Fibroblast of lung (primary cell): ENCODE measurements around the gene FNBP1L. TPM values are rescaled to one million over a fixed set of nuclear protein-coding genes. Genes with fewer than 3 reads are reported as not detected.

Source experiments
- DNase-seq, 2 donors: peaks; one replicate each; pipeline versions ENCODE4 v3.0.0 to v3.0.0-alpha.2; 2010; ENCODE audit warnings: low read depth in 2 of 2
- H2AFZ ChIP-seq: 2 replicates; pipeline ENCODE4 v1.5.1; 2012; ENCODE audit warnings: low read length, control low read depth, inconsistent platforms
- H3K27ac ChIP-seq: 2 replicates; pipeline ENCODE4 v1.5.1; 2011; ENCODE audit warnings: low read length, control low read depth; ENCODE audit not compliant: insufficient read depth
- H3K27me3 ChIP-seq: 2 replicates; pipeline ENCODE4 v1.5.1; 2011; ENCODE audit warnings: mild to moderate bottlenecking, low read length; ENCODE audit not compliant: control insufficient read depth, insufficient read depth
- H3K36me3 ChIP-seq: 2 replicates; pipeline ENCODE4 v1.5.1; 2011; ENCODE audit warnings: low read length; ENCODE audit not compliant: control insufficient read depth, insufficient read depth
- H3K4me1 ChIP-seq: 2 replicates; pipeline ENCODE4 v1.5.1; 2011; ENCODE audit warnings: low read length; ENCODE audit not compliant: control insufficient read depth, insufficient read depth; ENCODE audit errors: extremely low read depth
- H3K4me2 ChIP-seq: 2 replicates; pipeline ENCODE4 v1.5.1; 2011; ENCODE audit warnings: low read length, control low read depth; ENCODE audit not compliant: insufficient read depth; ENCODE audit errors: extremely low read depth
- H3K4me3 ChIP-seq, 4 experiments: fragments of 200-600 bp in 1 of 4; sonication (generic) in 1 of 4; replicated peaks in 1 of 4; 2 replicates each; pipeline ENCODE4 v1.5.1; 2011 to 2016; ENCODE audit warnings: low read length in 4 of 4, low read depth in 3 of 4, mild to moderate bottlenecking in 3 of 4, control low read depth in 2 of 4, inconsistent platforms in 1 of 4, mixed read lengths in 1 of 4; ENCODE audit not compliant: insufficient read depth in 1 of 4; ENCODE audit errors: control extremely low read depth in 1 of 4
- H3K79me2 ChIP-seq: 2 replicates; pipeline ENCODE4 v1.5.1; 2012; ENCODE audit warnings: mild to moderate bottlenecking, low read length, inconsistent platforms; ENCODE audit not compliant: control insufficient read depth, insufficient read depth
- H3K9ac ChIP-seq: 2 replicates; pipeline ENCODE4 v1.5.1; 2011; ENCODE audit warnings: mild to moderate bottlenecking, low read length, control low read depth; ENCODE audit not compliant: insufficient read depth
- H3K9me3 ChIP-seq: 2 replicates; pipeline ENCODE4 v1.5.1; 2012; ENCODE audit warnings: low read depth, low read length; ENCODE audit not compliant: control insufficient read depth, insufficient read depth
- H4K20me1 ChIP-seq: 2 replicates; pipeline ENCODE4 v1.5.1; 2011; ENCODE audit warnings: low read length; ENCODE audit not compliant: control insufficient read depth, insufficient read depth; ENCODE audit errors: extremely low read depth
- EZH2 ChIP-seq: IDR thresholded peaks from 2 replicates; pipeline ENCODE4 v1.5.1; 2012; ENCODE audit warnings: low read length, control low read depth, mild to moderate bottlenecking; ENCODE audit errors: missing control alignments
- polyA plus RNA-seq, 2 donors: library from polyadenylated mRNA; depleted of rRNA in 1 of 2; stranded (reverse) in 1 of 2; unstranded in 1 of 2; fragments of >200 nt; gene quantifications; 2 replicates each; pipeline ENCODE4 v1.2.1, GENCODE V29; 2011 to 2012; ENCODE audit warnings: missing spikeins in 1 of 2
- total RNA-seq: library from RNA; depleted of rRNA; stranded (reverse); fragments of >200 nt; gene quantifications from 2 replicates; pipeline ENCODE4 v1.2.1, GENCODE V29; 2014
- TF ChIP-seq, protein P1 (sequence below), 2 donors: IDR thresholded peaks in 1 of 2; conservative IDR thresholded peaks in 1 of 2; 1 replicate in 1 of 2; 2 replicates in 1 of 2; pipeline ENCODE4 v1.5.1; 2011 to 2012; ENCODE audit warnings: low read length in 2 of 2, control low read depth in 1 of 2, inconsistent platforms in 1 of 2, low read depth in 1 of 2, mild to moderate bottlenecking in 1 of 2

The FNBP1L gene
- total and polyA plus RNA-seq, 2 donors (not counting 1 experiment from before 2014, with no cell fraction given), result 3.0 to 4.1 TPM

DNA sequence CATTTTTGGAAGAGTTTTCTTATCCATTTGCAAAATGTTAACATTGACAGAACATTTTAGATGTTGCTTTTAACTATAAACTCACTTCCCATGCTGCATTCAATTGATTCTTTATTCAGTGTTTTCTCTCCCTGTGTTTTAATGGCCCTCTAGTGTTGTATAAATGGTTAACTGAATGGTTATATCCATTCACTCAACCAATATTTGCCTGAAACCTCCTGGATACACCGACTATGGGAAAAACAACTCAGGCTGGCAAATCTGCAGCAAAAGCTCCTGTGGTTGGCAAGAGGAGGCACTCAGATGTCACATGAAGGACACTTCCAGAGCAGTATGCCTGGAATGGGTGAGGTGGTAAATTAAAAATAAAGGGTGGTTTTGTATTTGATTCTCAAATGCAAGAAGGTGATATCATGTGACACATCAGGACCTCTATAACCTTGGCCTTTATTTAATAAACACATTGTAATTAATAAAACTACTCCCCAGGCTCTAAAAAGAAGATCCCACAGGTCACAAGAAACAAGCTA, 126.1 kb downstream of the FNBP1L start:
- Histone ChIP-seq H3K4me1 (no peaks in the 10 kb centered on the region), H3K9me3 (no peaks in the 10 kb centered on the region), H3K27me3 (no peaks in the 10 kb centered on the region), H3K4me2 (no peak overlapping the region), H2AFZ (no peak overlapping the region), H4K20me1 (no peaks in the 10 kb centered on the region), H3K4me3 (no peak overlapping the region), H3K36me3 (peaks cover 23% of the 10 kb centered on the region), H3K27ac (no peak overlapping the region), H3K79me2 (peaks cover 13% of the 10 kb centered on the region), H3K9ac (no peak overlapping the region)
- TF ChIP-seq, protein P1, sequence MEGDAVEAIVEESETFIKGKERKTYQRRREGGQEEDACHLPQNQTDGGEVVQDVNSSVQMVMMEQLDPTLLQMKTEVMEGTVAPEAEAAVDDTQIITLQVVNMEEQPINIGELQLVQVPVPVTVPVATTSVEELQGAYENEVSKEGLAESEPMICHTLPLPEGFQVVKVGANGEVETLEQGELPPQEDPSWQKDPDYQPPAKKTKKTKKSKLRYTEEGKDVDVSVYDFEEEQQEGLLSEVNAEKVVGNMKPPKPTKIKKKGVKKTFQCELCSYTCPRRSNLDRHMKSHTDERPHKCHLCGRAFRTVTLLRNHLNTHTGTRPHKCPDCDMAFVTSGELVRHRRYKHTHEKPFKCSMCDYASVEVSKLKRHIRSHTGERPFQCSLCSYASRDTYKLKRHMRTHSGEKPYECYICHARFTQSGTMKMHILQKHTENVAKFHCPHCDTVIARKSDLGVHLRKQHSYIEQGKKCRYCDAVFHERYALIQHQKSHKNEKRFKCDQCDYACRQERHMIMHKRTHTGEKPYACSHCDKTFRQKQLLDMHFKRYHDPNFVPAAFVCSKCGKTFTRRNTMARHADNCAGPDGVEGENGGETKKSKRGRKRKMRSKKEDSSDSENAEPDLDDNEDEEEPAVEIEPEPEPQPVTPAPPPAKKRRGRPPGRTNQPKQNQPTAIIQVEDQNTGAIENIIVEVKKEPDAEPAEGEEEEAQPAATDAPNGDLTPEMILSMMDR (conservative IDR thresholded peaks at IDR 0.05 in 1 of 2, IDR thresholded peaks at IDR 0.05 in 1 of 2; ENCODE audit: low read depth in 1 of 2, low read length in 2 of 2), result no peak
- no peak for TF ChIP-seq EZH2
- no peak for DNase-seq

DNA sequence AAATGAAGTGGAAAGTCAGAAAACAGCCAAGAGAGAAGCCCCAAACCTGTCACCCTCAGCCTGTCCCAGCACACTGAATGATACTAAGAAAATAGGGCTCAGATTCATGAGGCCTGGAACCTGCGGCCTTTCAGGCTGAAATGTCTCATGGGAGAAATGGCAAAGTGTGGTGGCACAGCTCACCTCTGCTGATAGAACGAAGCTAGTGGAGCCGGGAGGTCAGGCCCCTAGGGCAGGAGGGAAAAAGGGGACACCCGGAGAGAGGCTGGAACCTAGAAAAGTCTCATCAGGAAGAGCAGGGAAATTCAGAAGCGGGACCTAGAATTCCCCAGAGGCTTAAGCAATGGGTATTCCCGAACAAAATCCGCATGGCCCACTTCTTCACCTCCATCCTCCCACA, 126.6 kb downstream of the FNBP1L start:
- Histone ChIP-seq H3K4me3 (no peak overlapping the region), H3K79me2 (peaks cover 18% of the 10 kb centered on the region), H3K4me1 (peaks cover 2% of the 10 kb centered on the region), H3K27ac (no peak overlapping the region), H3K27me3 (no peaks in the 10 kb centered on the region), H3K9me3 (no peaks in the 10 kb centered on the region), H4K20me1 (no peaks in the 10 kb centered on the region), H3K36me3 (peaks cover 18% of the 10 kb centered on the region), H3K4me2 (no peak overlapping the region), H2AFZ (no peak overlapping the region), H3K9ac (no peak overlapping the region)
- DNase-seq, result no peak
- TF ChIP-seq, protein P1 (conservative IDR thresholded peaks at IDR 0.05 in 1 of 2, IDR thresholded peaks at IDR 0.05 in 1 of 2; ENCODE audit: low read depth in 1 of 2, low read length in 2 of 2), result no peak
- TF ChIP-seq EZH2, result no peak

DNA sequence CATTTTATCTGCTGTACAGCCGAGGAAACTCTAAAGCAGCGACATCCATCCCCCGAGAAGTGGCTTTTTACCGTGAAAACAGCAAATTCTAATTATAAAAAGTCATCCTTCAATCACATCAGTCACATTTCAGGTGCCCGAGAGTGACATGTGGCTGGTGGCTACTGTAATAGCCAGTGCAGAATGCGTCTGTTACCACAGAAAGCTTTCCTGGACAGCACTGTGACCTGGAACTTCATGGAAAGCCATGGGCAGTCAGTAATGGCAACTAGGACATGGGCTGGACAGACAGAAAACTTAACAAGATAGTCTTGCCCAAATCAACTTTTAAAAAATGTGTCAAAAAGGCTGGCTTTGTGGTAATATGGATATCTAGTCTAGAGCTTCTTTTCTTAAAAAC, 127.1 kb downstream of the FNBP1L start:
- no peak overlapping the region for H3K4me3 ChIP-seq
- H3K27ac ChIP-seq, result no peak overlapping the region
- peaks cover 17% of the 10 kb centered on the region for H3K36me3 ChIP-seq
- H2AFZ ChIP-seq, result no peak overlapping the region
- no peaks in the 10 kb centered on the region for H3K9me3 ChIP-seq
- no peak for DNase-seq
- no peaks in the 10 kb centered on the region for H4K20me1 ChIP-seq
- H3K79me2 ChIP-seq, result peaks cover 19% of the 10 kb centered on the region
- H3K4me1 ChIP-seq, result peaks cover 5% of the 10 kb centered on the region
- no peaks in the 10 kb centered on the region for H3K27me3 ChIP-seq
- TF ChIP-seq, protein P1 (conservative IDR thresholded peaks at IDR 0.05 in 1 of 2, IDR thresholded peaks at IDR 0.05 in 1 of 2; ENCODE audit: low read depth in 1 of 2, low read length in 2 of 2), result no peak
- no peak for TF ChIP-seq EZH2
- H3K4me2 ChIP-seq, result no peak overlapping the region
- no peak overlapping the region for H3K9ac ChIP-seq
